NT2/D1 (cell line): Measurements from ENCODE around the gene ZMPSTE24.
A peak's percentile ranks its signal among the peaks of the same experiment; 100 is the strongest.
"Not testable (repeated sequence)": the region's sequence is repeated elsewhere in the genome, so short reads cannot be mapped to it uniquely, and the experiment has no call there.

Experiments used
- DNase-seq: peaks from one replicate; pipeline ENCODE4 v3.0.0-alpha.2; 2011; ENCODE audit warnings: low read depth, low spot score
- H3K27me3 ChIP-seq: 2 replicates; pipeline ENCODE4 v1.6.0; 2011; ENCODE audit warnings: mild to moderate bottlenecking; ENCODE audit not compliant: insufficient read length, insufficient read depth
- H3K36me3 ChIP-seq: 2 replicates; pipeline ENCODE4 v1.6.1; 2011; ENCODE audit warnings: mild to moderate bottlenecking, low read length, mixed read lengths; ENCODE audit not compliant: insufficient read depth, insufficient read length
- H3K4me1 ChIP-seq: 2 replicates; pipeline ENCODE4 v1.5.1; 2011; ENCODE audit not compliant: insufficient read depth, insufficient read length
- H3K4me3 ChIP-seq: 2 replicates; pipeline ENCODE4 v1.5.1; 2011; ENCODE audit warnings: low read depth; ENCODE audit not compliant: insufficient read length
- H3K9ac ChIP-seq: 2 replicates; pipeline ENCODE4 v1.6.0; 2011; ENCODE audit warnings: low read depth; ENCODE audit not compliant: insufficient read length
- H3K9me3 ChIP-seq: 2 replicates; pipeline ENCODE4 v1.5.1; 2011; ENCODE audit warnings: mild to moderate bottlenecking, low read length; ENCODE audit not compliant: insufficient read depth
- SUZ12 ChIP-seq: IDR thresholded peaks from 2 replicates; pipeline ENCODE4 v1.6.1; 2011; ENCODE audit not compliant: insufficient read length, insufficient read depth; ENCODE audit errors: extremely low read depth
- YY1 ChIP-seq: IDR thresholded peaks from 2 replicates; pipeline ENCODE4 v1.6.1; 2011; ENCODE audit not compliant: insufficient read length, insufficient read depth
- ZNF274 ChIP-seq: IDR thresholded peaks from 2 replicates; pipeline ENCODE4 v1.6.1; 2011; ENCODE audit warnings: mild to moderate bottlenecking, low read depth, low read length

Gene ZMPSTE24

DNA sequence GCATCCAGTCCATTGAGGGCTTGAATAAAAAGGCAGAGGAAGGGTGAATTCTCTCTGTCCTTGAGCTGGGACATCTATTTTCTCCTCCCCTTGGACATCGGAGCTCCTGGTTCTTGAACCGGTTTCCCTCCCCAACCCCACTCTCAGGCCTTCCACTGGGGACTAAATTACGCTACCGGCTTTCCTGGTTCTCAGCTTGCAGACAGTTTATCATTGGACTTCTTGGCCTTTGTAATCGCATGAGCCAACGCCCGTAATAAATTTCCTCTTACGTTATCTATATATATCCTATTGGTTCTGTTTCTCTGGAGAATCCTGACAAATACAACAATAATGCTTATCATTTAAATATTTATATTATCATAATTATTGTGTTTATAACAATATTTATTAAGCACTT is 79.4 kb downstream of the ZMPSTE24 start:
- Histone ChIP-seq H3K27me3 (peaks cover 16% of the 10 kb centered on the region), H3K36me3 (no peaks in the 10 kb centered on the region), H3K9ac (no peak overlapping the region), H3K9me3 (no peaks in the 10 kb centered on the region), H3K4me3 (no peak overlapping the region), H3K4me1 (no peaks in the 10 kb centered on the region)
- DNase-seq = no peak
- TF ChIP-seq SUZ12 (no peak), ZNF274 (no peak), YY1 (no peak)

- Histone ChIP-seq H3K9ac (no peak overlapping the region), H3K27me3 (peaks cover 16% of the 10 kb centered on the region), H3K36me3 (no peaks in the 10 kb centered on the region), H3K4me3 (no peak overlapping the region), H3K9me3 (no peaks in the 10 kb centered on the region), H3K4me1 (no peaks in the 10 kb centered on the region)
- peak; percentile 91 for DNase-seq
- no peak for TF ChIP-seq SUZ12
- TF ChIP-seq ZNF274 = no peak
- no peak for TF ChIP-seq YY1
These were observed 80.8 kb downstream of the ZMPSTE24 start for GRCh38 chr1:40338745-40339419.

DNA sequence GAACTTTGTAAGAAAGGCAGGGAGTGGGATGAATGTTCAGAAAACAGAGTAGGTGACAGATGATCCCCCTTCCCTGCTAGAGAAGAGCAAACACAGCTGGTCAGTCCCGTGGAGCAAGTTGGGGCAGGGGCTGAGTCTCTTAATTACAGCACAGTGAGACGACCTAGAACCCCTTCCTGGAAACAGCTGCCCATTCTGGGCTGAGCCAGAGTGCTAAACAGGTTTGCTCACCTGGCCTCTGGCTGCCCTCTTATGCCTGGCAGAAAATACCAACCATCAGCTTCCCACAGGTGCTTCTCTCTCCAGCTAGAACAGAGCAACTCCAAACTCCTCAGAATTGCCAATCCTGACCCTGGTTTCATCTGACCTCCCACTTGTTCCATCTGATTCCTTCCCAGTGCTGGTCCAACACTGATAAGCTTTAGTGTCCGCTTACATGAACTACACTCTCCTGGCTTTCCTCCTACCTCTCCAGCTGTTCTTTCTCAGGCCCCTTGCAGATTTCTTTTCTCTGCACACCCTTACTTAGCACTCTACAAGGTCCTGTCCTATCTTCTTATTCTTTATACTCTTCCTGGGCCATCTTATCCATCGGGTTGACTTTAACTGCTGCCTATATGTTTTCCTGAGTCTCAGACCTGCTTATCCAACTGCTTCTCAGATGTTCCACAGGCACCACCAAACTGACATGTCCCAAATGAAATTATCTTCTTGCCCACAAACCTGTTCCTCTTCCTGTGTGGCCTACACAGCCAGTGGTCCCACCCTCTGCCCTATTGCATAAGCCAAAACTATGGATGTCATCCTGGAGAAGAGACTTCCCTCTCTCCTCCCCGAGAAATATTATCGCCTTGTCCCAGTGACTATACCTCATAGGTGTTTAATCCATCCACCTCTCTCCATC is 81.6 kb downstream of the ZMPSTE24 start:
- no peaks in the 10 kb centered on the region for H3K4me1 ChIP-seq
- no peak for DNase-seq
- H3K36me3 ChIP-seq = no peaks in the 10 kb centered on the region
- H3K4me3 ChIP-seq = no peak overlapping the region
- TF ChIP-seq YY1 (no peak), ZNF274 (no peak), SUZ12 (no peak)
- peaks cover 16% of the 10 kb centered on the region for H3K27me3 ChIP-seq
- no peaks in the 10 kb centered on the region for H3K9me3 ChIP-seq
- H3K9ac ChIP-seq = no peak overlapping the region

DNA sequence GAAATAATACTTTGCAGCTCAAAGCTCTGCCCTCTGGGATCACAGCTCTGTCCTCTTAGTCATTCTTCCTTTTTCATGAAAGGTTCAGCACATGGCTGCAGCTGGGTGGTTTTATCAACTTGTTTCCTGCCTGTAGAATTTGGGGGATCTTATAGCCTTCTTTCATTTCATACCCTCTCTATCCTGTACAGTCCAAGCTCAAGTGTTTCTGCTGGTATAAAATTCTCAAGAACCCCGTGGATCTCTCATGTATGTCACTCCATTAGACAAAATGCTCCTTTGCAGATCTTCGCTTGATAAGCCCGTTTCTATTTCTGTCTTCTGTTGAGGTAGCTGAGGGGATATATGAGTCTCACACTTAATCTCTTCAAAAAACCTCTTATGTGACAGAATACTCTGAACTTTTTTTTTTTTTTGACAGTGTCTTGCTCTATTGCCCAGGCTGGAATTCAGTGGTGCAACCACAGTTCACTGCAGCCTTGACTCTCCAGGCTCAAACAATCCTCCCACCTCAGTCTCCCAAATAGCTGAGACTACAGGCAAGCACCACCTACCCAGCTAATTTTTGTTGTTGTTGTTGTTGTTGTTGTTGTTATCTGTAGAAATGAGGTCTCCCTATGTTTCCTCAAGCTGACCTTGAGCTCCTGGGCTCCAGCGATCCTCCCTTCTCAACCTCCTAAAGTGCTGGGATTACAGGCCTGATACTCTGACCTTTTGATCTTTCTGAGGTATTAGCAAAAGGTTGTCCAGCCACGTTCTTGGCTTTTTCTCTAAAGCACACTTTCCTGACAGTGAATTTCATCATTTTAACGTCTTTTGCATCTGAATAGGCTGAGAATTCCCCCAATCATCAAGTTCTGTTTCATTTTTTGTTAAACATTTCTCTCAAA is 83.7 kb downstream of the ZMPSTE24 start:
- no peak for TF ChIP-seq SUZ12
- TF ChIP-seq YY1 = no peak
- TF ChIP-seq ZNF274 = no peak
- H3K4me3 ChIP-seq = no peak overlapping the region
- no peak for DNase-seq
- no peaks in the 10 kb centered on the region for H3K4me1 ChIP-seq
- H3K9me3 ChIP-seq = no peaks in the 10 kb centered on the region
- peaks cover 16% of the 10 kb centered on the region for H3K27me3 ChIP-seq
- no peak overlapping the region for H3K9ac ChIP-seq
- no peaks in the 10 kb centered on the region for H3K36me3 ChIP-seq

DNA sequence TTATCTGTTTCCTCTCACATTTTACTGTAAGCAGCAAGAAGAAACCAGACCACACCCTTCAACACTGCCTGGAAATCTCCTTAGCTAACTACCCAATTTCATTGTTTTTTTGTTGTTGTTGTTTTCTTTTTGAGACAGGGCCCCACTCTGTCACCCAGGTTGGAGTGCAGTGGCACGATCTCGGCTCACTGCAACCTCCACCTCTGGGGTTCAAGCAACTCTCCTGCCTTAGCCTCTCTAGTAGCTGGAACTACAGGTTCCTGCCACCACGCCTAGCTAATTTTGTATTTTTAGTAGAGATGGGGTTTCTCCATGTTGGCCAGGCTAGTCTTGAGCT is 84.3 kb downstream of the ZMPSTE24 start:
- H3K27me3 ChIP-seq = peaks cover 16% of the 10 kb centered on the region
- not testable (repeated sequence) for H3K9ac ChIP-seq, H3K4me3 ChIP-seq, DNase-seq, H3K36me3 ChIP-seq, H3K9me3 ChIP-seq, H3K4me1 ChIP-seq
